Stimulated activated CD4-positive, alpha-beta T cell treated with anti-CD3 and anti-CD28 coated beads, Interleukin-12 subunit alpha, Interleukin-12 subunit beta, amount 100 ng/mL, for 4 hours (primary cell): ENCODE data around the gene SLC49A3.
"Not testable (repeated sequence)": the region's sequence is repeated elsewhere in the genome, so short reads cannot be mapped to it uniquely, and the experiment has no call there.

Experiments used
- DNase-seq: peaks from one replicate; pipeline ENCODE4 v3.0.0-alpha.2; 2020

The SLC49A3 gene

GRCh38 chr4:650951-651883 is 37.7 kb downstream of the SLC49A3 start:
- no peak for DNase-seq

DNA sequence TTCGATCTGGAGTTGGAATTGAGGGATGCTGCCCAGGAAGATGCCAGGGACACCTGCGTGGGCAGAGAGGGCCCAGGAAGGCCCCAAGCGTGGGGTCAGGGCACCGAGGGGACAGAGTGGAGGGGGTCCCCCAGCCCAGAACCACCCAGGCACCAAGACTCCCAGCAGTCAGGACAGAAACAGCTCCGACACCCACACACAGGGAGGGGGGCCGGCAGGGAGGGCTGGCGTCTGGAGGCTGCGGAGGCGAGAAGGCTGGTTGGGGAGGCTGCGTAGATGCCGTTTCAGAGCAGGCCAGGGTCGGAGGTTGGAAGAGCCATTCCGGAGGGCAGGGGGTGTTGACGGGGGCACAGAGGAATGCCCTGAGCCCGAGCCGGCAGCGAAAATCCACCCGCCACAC is 38.5 kb downstream of the SLC49A3 start:
- no peak for DNase-seq

GRCh38 chr4:649751-650310 is 39.1 kb downstream of the SLC49A3 start:
- no peak for DNase-seq

DNA sequence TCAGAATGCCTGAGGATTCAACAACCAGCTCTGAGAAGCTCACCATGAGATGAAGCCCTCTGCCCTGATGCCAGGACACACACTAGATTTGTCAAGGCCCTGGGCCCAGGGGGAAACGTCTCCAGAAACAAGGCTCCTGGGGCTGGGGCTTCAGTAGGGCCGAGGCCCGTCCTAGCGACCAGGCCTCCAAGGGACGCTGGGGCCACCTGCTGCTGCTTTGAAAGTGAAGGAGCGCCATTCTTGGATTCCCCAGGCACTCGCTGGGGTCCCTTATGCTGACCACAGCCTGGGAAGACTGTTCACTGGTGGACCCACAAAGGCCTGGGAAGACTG is 39.7 kb downstream of the SLC49A3 start:
- no peak for DNase-seq

DNA sequence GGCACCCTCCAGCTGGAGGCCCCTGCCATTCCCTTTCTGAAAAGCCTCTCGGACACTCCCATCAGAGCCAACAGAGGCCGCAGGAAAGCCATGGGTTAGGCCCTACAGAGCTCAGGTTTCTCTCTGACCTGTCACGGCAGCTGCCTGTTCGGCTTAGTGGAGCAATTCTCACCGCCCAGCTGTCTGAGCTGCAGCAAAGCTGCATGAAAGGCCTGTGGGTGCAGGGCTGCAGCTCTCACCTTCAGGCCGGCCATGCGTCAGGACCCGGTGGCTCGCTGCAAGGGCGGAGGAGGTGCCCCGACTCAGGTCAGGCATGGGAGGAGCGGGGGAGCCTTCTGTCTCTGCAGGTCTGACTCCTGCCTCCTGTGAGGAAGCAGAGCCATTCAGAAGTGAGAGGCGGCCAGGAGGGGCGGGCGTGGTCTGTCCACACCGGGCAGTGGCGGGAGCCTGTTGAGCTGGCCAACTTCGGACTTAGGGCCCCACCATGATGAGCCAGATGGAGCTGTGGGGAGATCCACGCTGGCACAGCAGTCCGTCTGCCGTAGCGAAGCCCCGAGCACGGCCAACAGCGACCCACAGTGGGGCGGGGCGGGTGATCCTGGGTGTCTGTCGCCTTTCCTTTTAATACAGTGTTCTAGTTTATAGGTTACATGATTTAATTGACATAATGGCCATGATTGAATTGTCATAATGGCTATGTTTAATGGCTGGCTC is 40.2 kb downstream of the SLC49A3 start:
- DNase-seq = no peak

DNA sequence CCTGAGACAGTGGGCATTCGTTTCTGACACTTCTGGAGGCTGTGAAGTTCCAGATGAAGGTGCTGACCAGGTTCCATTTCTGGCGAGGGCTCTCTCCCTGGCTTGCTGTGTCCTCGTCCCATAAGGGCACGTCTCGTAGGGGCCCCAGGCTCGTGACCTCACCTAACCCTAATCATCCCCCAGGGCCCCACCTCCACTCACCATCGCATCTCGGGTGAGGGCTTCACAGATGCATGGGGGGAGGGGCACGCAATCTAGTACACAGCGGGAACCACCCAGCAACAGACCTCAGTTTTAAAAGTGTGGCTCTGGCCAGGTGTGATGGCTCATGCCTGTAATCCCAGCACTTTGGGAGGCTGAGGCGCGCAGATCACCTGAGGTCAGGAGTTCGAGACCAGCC is 41.5 kb downstream of the SLC49A3 start:
- DNase-seq = no peak

DNA sequence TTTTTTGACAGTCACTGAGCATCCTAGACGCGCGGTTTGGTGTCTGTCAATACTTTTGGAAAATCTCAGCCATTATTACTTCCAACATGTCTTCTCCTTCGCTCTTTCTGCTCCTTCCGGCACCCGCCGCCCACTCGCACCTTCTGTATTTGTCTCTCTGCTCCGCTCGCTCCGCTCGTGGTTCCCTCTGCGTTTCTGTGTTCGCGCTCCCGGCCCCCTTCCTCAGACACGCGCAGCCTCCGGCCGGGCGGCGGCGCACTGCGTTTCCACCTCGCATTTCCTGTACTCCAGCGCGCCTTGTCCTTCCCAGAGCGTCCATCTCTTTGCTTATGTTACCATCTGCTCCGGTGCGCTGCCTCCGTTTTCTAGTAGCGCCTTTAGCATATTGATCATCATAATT is 42.5 kb downstream of the SLC49A3 start:
- DNase-seq = peak; percentile 15

GRCh38 chr4:642366-642765 is 46.6 kb downstream of the SLC49A3 start:
- DNase-seq = not testable (repeated sequence)

- no peak for DNase-seq
Observed at GRCh38 chr4:637536-638280, 51.2 kb downstream of the SLC49A3 start.

DNA sequence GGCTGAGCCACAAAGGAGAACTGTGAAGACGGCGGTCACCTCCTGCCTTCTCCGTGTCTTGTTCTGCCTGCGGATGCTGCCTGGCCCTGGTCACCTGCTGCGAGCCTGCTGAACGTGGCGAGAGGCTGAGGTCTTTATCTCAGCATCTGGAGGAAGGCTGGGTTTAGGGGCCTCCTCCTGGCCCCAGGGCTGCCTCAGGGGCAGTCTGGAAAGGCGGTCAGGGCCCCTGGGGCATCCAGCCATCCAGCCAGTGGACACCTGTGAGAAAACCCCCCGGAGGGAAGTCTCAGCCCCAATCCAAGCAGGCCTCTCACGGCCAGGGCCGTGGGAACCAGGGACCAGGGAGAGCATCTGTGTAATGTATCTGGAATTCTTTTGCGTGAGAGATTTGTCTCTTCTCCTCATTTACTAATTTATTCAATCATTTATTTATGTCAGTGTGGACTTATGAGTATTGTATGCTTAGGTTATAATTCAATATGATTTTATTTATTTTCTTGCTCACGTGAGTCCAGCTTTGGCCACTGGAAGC is 52.3 kb downstream of the SLC49A3 start:
- no peak for DNase-seq

DNA sequence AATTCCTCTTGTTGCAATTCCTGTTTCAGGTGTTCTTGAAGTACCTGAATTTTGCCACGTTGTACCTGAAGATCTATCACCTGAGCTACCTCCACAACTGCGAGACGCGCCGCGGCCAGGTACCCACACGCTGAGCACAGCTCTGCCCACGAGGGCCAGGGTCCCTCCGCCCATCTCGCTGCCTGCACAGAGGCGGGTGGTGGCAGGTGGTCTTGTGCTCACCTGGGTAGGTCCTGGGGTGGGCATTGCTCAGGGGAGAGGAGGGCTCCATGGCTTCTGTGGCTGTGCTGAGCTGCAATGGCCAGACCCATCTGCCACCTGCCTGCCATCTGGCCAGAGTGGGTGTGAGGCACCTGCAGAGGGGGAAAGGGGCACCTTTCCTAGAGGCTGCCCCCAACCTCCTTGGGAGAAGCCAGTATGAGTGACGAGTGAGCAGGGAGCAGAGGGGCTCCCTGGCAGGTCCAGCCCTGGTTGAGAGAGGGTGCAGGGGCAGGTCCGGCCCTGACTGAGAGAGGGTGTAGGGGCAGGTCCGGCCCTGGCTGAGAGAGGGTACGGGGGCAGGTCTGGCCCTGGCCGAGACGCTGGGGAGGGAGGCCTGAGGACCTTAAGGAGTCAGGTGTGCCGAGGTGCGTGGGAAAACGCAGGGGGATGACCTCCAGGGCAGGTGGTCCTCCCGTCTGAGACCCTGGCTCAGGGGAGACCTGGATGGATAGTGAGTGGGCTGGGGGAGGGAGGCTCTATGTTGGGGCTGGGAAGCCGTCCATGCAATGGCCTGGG is 52.9 kb downstream of the SLC49A3 start:
- no peak for DNase-seq

DNA sequence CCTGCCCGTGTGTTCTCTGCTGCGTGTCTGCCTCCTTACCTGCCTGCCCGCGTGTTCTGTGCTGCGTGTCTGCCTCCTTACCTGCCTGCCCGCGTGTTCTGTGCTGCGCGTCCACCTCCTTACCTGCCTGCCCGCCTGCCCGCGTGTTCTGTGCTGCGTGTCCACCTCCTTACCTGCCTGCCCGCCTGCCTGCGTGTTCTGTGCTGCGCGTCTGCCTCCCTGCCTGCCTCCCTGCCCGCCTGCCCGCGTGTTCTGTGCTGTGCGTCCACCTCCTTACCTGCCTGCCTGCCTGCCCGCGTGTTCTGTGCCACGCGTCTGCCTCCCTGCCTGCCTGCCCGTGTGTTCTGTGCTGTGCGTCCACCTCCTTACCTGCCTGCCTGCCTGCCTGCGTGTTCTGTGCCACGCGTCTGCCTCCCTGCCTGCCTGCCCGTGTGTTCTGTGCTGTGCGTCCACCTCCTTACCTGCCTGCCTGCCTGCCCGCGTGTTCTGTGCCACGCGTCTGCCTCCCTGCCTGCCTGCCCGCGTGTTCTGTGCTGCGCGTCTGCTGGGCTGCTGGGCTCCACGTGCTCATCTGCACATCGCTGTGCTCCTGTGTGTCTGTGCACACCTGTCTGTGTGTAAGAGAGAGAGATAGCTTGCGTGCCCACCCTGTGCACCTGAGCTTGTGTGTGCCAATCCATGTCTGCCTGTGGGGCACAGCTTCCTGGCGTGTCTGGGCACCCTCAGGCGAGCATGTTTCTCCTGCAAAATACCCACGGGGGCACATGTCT is 53.7 kb downstream of the SLC49A3 start:
- DNase-seq = not testable (repeated sequence)

- DNase-seq = no peak
Observed at GRCh38 chr4:634599-634985, 54.4 kb downstream of the SLC49A3 start.

GRCh38 chr4:633976-634598 is 54.9 kb downstream of the SLC49A3 start:
- no peak for DNase-seq

DNA sequence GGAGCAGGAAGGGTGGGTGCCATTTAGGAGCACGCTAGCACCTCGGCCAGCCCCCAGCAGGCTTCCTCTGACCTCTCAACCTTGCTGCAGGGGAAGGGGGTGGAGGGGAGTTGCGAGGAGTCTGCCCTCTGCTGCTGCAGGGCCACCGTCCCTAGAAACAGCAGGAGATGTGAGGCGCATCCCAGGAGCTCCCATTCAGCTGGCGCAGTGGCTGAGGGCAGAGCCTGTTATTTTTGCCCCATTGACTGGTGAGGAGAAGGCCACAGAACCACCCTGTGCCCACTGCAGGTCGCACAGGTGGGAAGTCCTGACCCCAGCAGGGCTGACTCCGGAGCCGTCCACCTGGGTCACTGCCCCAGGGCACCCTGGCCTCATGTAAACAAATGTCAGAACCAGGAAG is 55.5 kb downstream of the SLC49A3 start:
- DNase-seq = no peak

DNA sequence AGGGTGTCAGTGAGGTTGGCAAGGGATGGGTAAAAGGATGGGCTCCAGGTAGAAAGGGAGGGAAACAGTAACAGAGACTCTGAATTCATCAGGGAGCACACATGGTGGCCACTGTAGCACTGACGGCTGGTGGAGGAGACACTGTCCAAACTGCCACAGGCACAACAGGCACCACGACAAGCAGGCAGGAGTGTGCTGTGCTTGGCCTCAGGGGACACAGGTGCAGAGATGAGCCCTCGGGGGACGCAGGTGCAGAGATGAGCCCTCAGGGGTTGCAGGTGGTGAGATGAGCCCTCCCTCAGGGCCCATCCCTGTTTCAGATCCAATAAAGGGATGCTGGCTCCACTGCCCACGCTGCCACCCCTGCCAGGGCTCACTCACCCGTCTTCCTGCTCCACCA is 56.0 kb downstream of the SLC49A3 start:
- DNase-seq = no peak

- no peak for DNase-seq
Observed at GRCh38 chr4:632196-632790, 56.7 kb downstream of the SLC49A3 start.
